HCT116 (cell line): ENCODE data around the gene STC2.

ENCODE experiments used
- CTCF ChIP-seq, 3 experiments: fragments of 200-600 bp in 1 of 3; sonication (generic) in 1 of 3; IDR thresholded peaks in 2 of 3; conservative IDR thresholded peaks in 1 of 3; 2 replicates each; pipeline ENCODE4 v1.5.1; 2012 to 2017; ENCODE audit warnings: low read depth in 2 of 3, low read length in 2 of 3, antibody characterized with exemption in 1 of 3, borderline replicate concordance in 1 of 3, control low read depth in 1 of 3, mild to moderate bottlenecking in 1 of 3, mixed read lengths in 1 of 3, mixed run types in 1 of 3, moderate library complexity in 1 of 3; ENCODE audit not compliant: insufficient read depth in 1 of 3
- EZH2 ChIP-seq: fragments of 200-600 bp; sonication (generic); IDR thresholded peaks from 2 replicates; pipeline ENCODE4 v1.6.1; 2017; ENCODE audit warnings: antibody characterized with exemption, mixed run types
- EZH2phosphoT487 ChIP-seq: fragments of 200-600 bp; IDR thresholded peaks from 2 replicates; pipeline ENCODE4 v1.6.1; 2018; ENCODE audit warnings: antibody characterized with exemption, borderline replicate concordance
- JUND ChIP-seq: IDR thresholded peaks from 2 replicates; pipeline ENCODE4 v1.6.1; 2012
- MAX ChIP-seq: IDR thresholded peaks from 2 replicates; pipeline ENCODE4 v1.6.1; 2012
- POLR2A ChIP-seq: IDR thresholded peaks from 2 replicates; pipeline ENCODE4 v1.7.0; 2011; ENCODE audit warnings: borderline replicate concordance; ENCODE audit not compliant: insufficient read depth, insufficient read length; ENCODE audit errors: extremely low read depth
- RAD21 ChIP-seq: IDR thresholded peaks from 2 replicates; pipeline ENCODE4 v1.6.1; 2012; ENCODE audit warnings: low read depth, mild to moderate bottlenecking
- SIN3A ChIP-seq: IDR thresholded peaks from 2 replicates; pipeline ENCODE4 v1.6.1; 2012; ENCODE audit warnings: low read depth
- SP1 ChIP-seq: IDR thresholded peaks from 2 replicates; pipeline ENCODE4 v1.6.1; 2012; ENCODE audit warnings: low read depth
- YY1 ChIP-seq: IDR thresholded peaks from 2 replicates; pipeline ENCODE4 v1.6.1; 2011; ENCODE audit warnings: low read length, low read depth, moderate library complexity, mild to moderate bottlenecking; ENCODE audit not compliant: insufficient replicate concordance; ENCODE audit errors: extremely low read depth
- TF ChIP-seq, protein P1 (sequence below): IDR thresholded peaks from 2 replicates; pipeline ENCODE4 v1.6.1; 2011; ENCODE audit warnings: mild to moderate bottlenecking, low read length, moderate library complexity; ENCODE audit not compliant: insufficient replicate concordance; ENCODE audit errors: extremely low read depth

GRCh38 chr5:173325091-173325698, 3.0 kb downstream of the STC2 start:
- no peak for TF ChIP-seq EZH2phosphoT487
- no peak for TF ChIP-seq CTCF (IDR thresholded peaks at IDR 0.05 in 2 of 3, conservative IDR thresholded peaks at IDR 0.05 in 1 of 3; ENCODE audit: borderline replicate concordance in 1 of 3, insufficient read depth in 1 of 3, low read depth in 2 of 3, low read length in 2 of 3)
- TF ChIP-seq POLR2A, result no peak
- TF ChIP-seq JUND, result no peak
- TF ChIP-seq SP1, result no peak
- no peak for TF ChIP-seq SIN3A
- no peak for TF ChIP-seq YY1
- no peak for TF ChIP-seq EZH2
- no peak for TF ChIP-seq RAD21
- no peak for TF ChIP-seq MAX
- TF ChIP-seq, protein P1, sequence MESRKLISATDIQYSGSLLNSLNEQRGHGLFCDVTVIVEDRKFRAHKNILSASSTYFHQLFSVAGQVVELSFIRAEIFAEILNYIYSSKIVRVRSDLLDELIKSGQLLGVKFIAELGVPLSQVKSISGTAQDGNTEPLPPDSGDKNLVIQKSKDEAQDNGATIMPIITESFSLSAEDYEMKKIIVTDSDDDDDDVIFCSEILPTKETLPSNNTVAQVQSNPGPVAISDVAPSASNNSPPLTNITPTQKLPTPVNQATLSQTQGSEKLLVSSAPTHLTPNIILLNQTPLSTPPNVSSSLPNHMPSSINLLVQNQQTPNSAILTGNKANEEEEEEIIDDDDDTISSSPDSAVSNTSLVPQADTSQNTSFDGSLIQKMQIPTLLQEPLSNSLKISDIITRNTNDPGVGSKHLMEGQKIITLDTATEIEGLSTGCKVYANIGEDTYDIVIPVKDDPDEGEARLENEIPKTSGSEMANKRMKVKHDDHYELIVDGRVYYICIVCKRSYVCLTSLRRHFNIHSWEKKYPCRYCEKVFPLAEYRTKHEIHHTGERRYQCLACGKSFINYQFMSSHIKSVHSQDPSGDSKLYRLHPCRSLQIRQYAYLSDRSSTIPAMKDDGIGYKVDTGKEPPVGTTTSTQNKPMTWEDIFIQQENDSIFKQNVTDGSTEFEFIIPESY, result no peak
